Trophoblast cell (in vitro differentiated cells and primary cell): Measurements from ENCODE around the gene EXOSC1.
A peak's percentile ranks its signal among the peaks of the same experiment; 100 is the strongest.

Experiments used
- DNase-seq, 2 donors: peaks; one replicate each; pipeline ENCODE4 v3.0.0-alpha.2; 2016
- H2AFZ ChIP-seq: 2 replicates; pipeline ENCODE4 v1.6.1; 2013; ENCODE audit warnings: low read length, moderate library complexity, mild to moderate bottlenecking; ENCODE audit not compliant: insufficient read depth, poor library complexity
- H2AK5ac ChIP-seq: 2 replicates; pipeline ENCODE4 v1.6.1; 2013; ENCODE audit warnings: mild to moderate bottlenecking, low read length
- H2BK120ac ChIP-seq: 2 replicates; pipeline ENCODE4 v1.6.1; 2013; ENCODE audit warnings: low read length, mild to moderate bottlenecking, moderate library complexity; ENCODE audit not compliant: insufficient read depth, poor library complexity
- H2BK12ac ChIP-seq: 2 replicates; pipeline ENCODE4 v1.6.1; 2013; ENCODE audit warnings: mild to moderate bottlenecking, low read length, moderate library complexity
- H2BK5ac ChIP-seq: 2 replicates; pipeline ENCODE4 v1.6.1; 2013; ENCODE audit warnings: low read length, low read depth, moderate library complexity, mild to moderate bottlenecking; ENCODE audit not compliant: poor library complexity
- H3K14ac ChIP-seq: 2 replicates; pipeline ENCODE4 v1.6.1; 2013; ENCODE audit warnings: mild to moderate bottlenecking, low read length
- H3K18ac ChIP-seq: 2 replicates; pipeline ENCODE4 v1.6.1; 2013; ENCODE audit warnings: mild to moderate bottlenecking, low read length
- H3K23ac ChIP-seq: 2 replicates; pipeline ENCODE4 v1.6.1; 2013; ENCODE audit warnings: low read length
- H3K27ac ChIP-seq: 2 replicates; pipeline ENCODE4 v1.5.1; 2013; ENCODE audit warnings: low read depth, mild to moderate bottlenecking, inconsistent platforms, low read length, moderate library complexity
- H3K27me3 ChIP-seq: 2 replicates; pipeline ENCODE4 v1.6.1; 2013; ENCODE audit warnings: inconsistent platforms, mild to moderate bottlenecking, low read length, moderate library complexity; ENCODE audit not compliant: insufficient read depth
- H3K36me3 ChIP-seq, 2 experiments: 1 replicate in 1 of 2; 2 replicates in 1 of 2; pipeline ENCODE4 v1.6.1; 2013; ENCODE audit warnings: low read length in 2 of 2, mild to moderate bottlenecking in 2 of 2, moderate library complexity in 1 of 2; ENCODE audit not compliant: insufficient read depth in 2 of 2, control insufficient read depth in 1 of 2
- H3K4ac ChIP-seq: 2 replicates; pipeline ENCODE4 v1.6.1; 2013; ENCODE audit warnings: low read depth, mild to moderate bottlenecking, low read length, moderate library complexity
- H3K4me1 ChIP-seq, 2 experiments: 1 replicate in 1 of 2; 2 replicates in 1 of 2; pipeline ENCODE4 v1.6.1; 2013; ENCODE audit warnings: low read length in 2 of 2, mild to moderate bottlenecking in 2 of 2, moderate library complexity in 1 of 2; ENCODE audit not compliant: insufficient read depth in 2 of 2, control insufficient read depth in 1 of 2
- H3K4me2 ChIP-seq: 2 replicates; pipeline ENCODE4 v1.6.1; 2013; ENCODE audit warnings: inconsistent platforms, mild to moderate bottlenecking, low read length, moderate library complexity
- H3K4me3 ChIP-seq: 2 replicates; pipeline ENCODE4 v1.5.1; 2013; ENCODE audit warnings: mild to moderate bottlenecking, low read depth, low read length, inconsistent platforms
- H3K79me1 ChIP-seq: one replicate; pipeline ENCODE4 v1.6.1; 2013; ENCODE audit warnings: low read length
- H3K79me2 ChIP-seq: 2 replicates; pipeline ENCODE4 v1.6.1; 2013; ENCODE audit warnings: low read length, mild to moderate bottlenecking; ENCODE audit not compliant: control insufficient read depth, insufficient read depth, poor library complexity
- H3K9ac ChIP-seq: 2 replicates; pipeline ENCODE4 v1.6.1; 2013; ENCODE audit warnings: mild to moderate bottlenecking, low read length
- H3K9me3 ChIP-seq: 2 replicates; pipeline ENCODE4 v1.6.1; 2013; ENCODE audit warnings: low read depth, mild to moderate bottlenecking, control low read depth, inconsistent platforms, low read length; ENCODE audit not compliant: insufficient read depth
- H4K12ac ChIP-seq: 2 replicates; pipeline ENCODE4 v1.6.1; 2013; ENCODE audit warnings: low read depth, mild to moderate bottlenecking, low read length, moderate library complexity
- H4K8ac ChIP-seq: 2 replicates; pipeline ENCODE4 v1.6.1; 2013; ENCODE audit warnings: low read depth, mild to moderate bottlenecking, low read length, moderate library complexity
- H4K91ac ChIP-seq: one replicate; pipeline ENCODE4 v1.6.1; 2013; ENCODE audit warnings: low read depth, mild to moderate bottlenecking, low read length, moderate library complexity
- WGBS: extraction: QIAGEN DNeasy Blood & Tissue Kit; methylation state at CpG from one replicate; pipeline ENCODE4 v1.1.7; 2013; ENCODE audit warnings: missing lambda C conversion rate; ENCODE audit not compliant: insufficient read length, insufficient coverage; ENCODE audit errors: extremely low coverage; 5-methylcytosine and 5-hydroxymethylcytosine counted together

Gene EXOSC1

GRCh38 chr10:97445357-97445721, 467 bp downstream of the EXOSC1 start:
- Histone ChIP-seq H3K4me1 (peaks cover 0 to 9% of the 10 kb centered on the region in 2 experiments), H3K27ac (no peak overlapping the region), H4K91ac (peak overlapping the region; percentile 82), H4K12ac (peak overlapping the region; percentile 16), H3K9ac (peak overlapping the region; percentile 65), H2BK5ac (peak overlapping the region; percentile 3), H3K79me1 (peaks cover 8% of the 10 kb centered on the region), H2AFZ (peak overlapping the region; percentile 80), H3K27me3 (no peaks in the 10 kb centered on the region), H3K36me3 (peaks cover 11 to 13% of the 10 kb centered on the region in 2 experiments), H3K23ac (no peak overlapping the region), H2BK12ac (no peak overlapping the region), H3K14ac (peak overlapping the region; percentile 8), H3K18ac (peak overlapping the region; percentile 4), H3K4ac (peak overlapping the region; percentile 28), H4K8ac (peak overlapping the region; percentile 50), H2BK120ac (no peak overlapping the region), H3K4me3 (peak overlapping the region; percentile 83), H2AK5ac (peak overlapping the region; percentile 73), H3K79me2 (peaks cover 6% of the 10 kb centered on the region), H3K4me2 (peak overlapping the region; percentile 95), H3K9me3 (no peaks in the 10 kb centered on the region)
- peak in 1 of 2 donors; percentile 33 for DNase-seq
- no CpG with 5 or more reads among the region's 13 CpGs for WGBS

GRCh38 chr10:97444212-97444611, 1.6 kb downstream of the EXOSC1 start:
- H2BK120ac ChIP-seq: no peak overlapping the region
- no peak for DNase-seq
- no peak overlapping the region for H3K4me2 ChIP-seq
- H2AK5ac ChIP-seq: no peak overlapping the region
- no peak overlapping the region for H3K4me3 ChIP-seq
- H4K91ac ChIP-seq: no peak overlapping the region
- H2AFZ ChIP-seq: no peak overlapping the region
- H3K79me1 ChIP-seq: peaks cover 8% of the 10 kb centered on the region
- WGBS: no CpG with 5 or more reads among the region's 1 CpG
- no peaks in the 10 kb centered on the region for H3K27me3 ChIP-seq
- H3K14ac ChIP-seq: no peak overlapping the region
- H4K8ac ChIP-seq: no peak overlapping the region
- H3K27ac ChIP-seq: no peak overlapping the region
- no peak overlapping the region for H3K4ac ChIP-seq
- no peak overlapping the region for H3K9ac ChIP-seq
- H3K4me1 ChIP-seq: peaks cover 0 to 6% of the 10 kb centered on the region in 2 experiments
- no peak overlapping the region for H3K23ac ChIP-seq
- H3K18ac ChIP-seq: no peak overlapping the region
- no peaks in the 10 kb centered on the region for H3K9me3 ChIP-seq
- H2BK5ac ChIP-seq: no peak overlapping the region
- no peak overlapping the region for H2BK12ac ChIP-seq
- H3K36me3 ChIP-seq: peaks cover 11 to 15% of the 10 kb centered on the region in 2 experiments
- no peak overlapping the region for H4K12ac ChIP-seq
- peaks cover 6% of the 10 kb centered on the region for H3K79me2 ChIP-seq

- H2BK120ac ChIP-seq: no peak overlapping the region
- H3K4ac ChIP-seq: no peak overlapping the region
- no peak overlapping the region for H2BK12ac ChIP-seq
- no peak overlapping the region for H2AK5ac ChIP-seq
- H3K36me3 ChIP-seq: peaks cover 23 to 27% of the 10 kb centered on the region in 2 experiments
- no peak overlapping the region for H4K12ac ChIP-seq
- peaks cover 0 to 4% of the 10 kb centered on the region in 2 experiments for H3K4me1 ChIP-seq
- no peak overlapping the region for H3K4me2 ChIP-seq
- H3K9ac ChIP-seq: no peak overlapping the region
- H2BK5ac ChIP-seq: no peak overlapping the region
- H3K9me3 ChIP-seq: no peaks in the 10 kb centered on the region
- no CpG with 5 or more reads among the region's 1 CpG for WGBS
- no peak overlapping the region for H3K18ac ChIP-seq
- H3K4me3 ChIP-seq: no peak overlapping the region
- H3K27ac ChIP-seq: no peak overlapping the region
- no peak overlapping the region for H2AFZ ChIP-seq
- no peak for DNase-seq
- H3K14ac ChIP-seq: no peak overlapping the region
- peaks cover 8% of the 10 kb centered on the region for H3K79me1 ChIP-seq
- no peaks in the 10 kb centered on the region for H3K27me3 ChIP-seq
- H3K79me2 ChIP-seq: peaks cover 6% of the 10 kb centered on the region
- H3K23ac ChIP-seq: no peak overlapping the region
- H4K8ac ChIP-seq: no peak overlapping the region
- H4K91ac ChIP-seq: no peak overlapping the region
These were observed 3.5 kb downstream of the EXOSC1 start for GRCh38 chr10:97442277-97442676.

- Histone ChIP-seq H3K4me3 (no peak overlapping the region), H3K79me2 (no peaks in the 10 kb centered on the region), H3K4ac (no peak overlapping the region), H3K4me1 (no peaks in the 10 kb centered on the region), H3K27me3 (no peaks in the 10 kb centered on the region), H4K12ac (no peak overlapping the region), H2AK5ac (no peak overlapping the region), H3K36me3 (peaks cover 40 to 57% of the 10 kb centered on the region in 2 experiments), H3K79me1 (no peaks in the 10 kb centered on the region), H2BK12ac (no peak overlapping the region), H2AFZ (no peak overlapping the region), H3K14ac (no peak overlapping the region), H3K4me2 (no peak overlapping the region), H3K9me3 (no peaks in the 10 kb centered on the region), H2BK120ac (no peak overlapping the region), H3K23ac (no peak overlapping the region), H4K8ac (no peak overlapping the region), H4K91ac (no peak overlapping the region), H3K27ac (no peak overlapping the region), H3K18ac (no peak overlapping the region), H3K9ac (no peak overlapping the region), H2BK5ac (no peak overlapping the region)
- DNase-seq: no peak
- 100% methylated on average over 1 of the region's 6 CpGs for WGBS
These were observed 10.6 kb downstream of the EXOSC1 start for GRCh38 chr10:97435211-97435610.
